IPS-18c (cell line): ENCODE results near the gene GALNT13.

Source experiments
- H3K4me3 ChIP-seq: 2 replicates; pipeline ENCODE4 v1.7.0; 2013; ENCODE audit warnings: low read depth, mild to moderate bottlenecking, low read length, moderate library complexity; ENCODE audit not compliant: insufficient read depth
- H3K9me3 ChIP-seq: one replicate; pipeline ENCODE4 v1.6.1; 2013; ENCODE audit warnings: mild to moderate bottlenecking, low read length, moderate library complexity; ENCODE audit not compliant: control insufficient read depth, insufficient read depth

Gene GALNT13

DNA sequence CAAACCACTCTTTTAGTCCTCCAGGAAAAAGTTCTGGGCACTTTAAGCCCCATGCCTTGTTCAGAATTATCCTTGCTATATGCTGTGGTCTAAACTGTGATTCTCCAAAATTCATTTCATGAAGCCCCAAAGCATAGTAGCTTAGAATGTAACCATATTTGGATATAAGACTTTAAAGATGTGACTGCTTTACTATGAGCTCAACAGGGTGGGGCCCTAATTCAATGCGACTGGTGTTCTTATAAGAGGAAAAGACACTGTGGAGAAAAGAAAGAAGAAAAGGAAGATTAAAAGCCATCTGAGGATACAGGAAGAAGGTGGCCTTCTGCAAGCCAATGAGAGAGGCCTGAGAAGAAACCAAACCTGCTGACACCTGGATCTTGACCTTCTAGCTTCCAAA is 174.8 kb downstream of the GALNT13 start:
- H3K9me3 ChIP-seq, result no peaks in the 10 kb centered on the region
- H3K4me3 ChIP-seq, result no peak overlapping the region

DNA sequence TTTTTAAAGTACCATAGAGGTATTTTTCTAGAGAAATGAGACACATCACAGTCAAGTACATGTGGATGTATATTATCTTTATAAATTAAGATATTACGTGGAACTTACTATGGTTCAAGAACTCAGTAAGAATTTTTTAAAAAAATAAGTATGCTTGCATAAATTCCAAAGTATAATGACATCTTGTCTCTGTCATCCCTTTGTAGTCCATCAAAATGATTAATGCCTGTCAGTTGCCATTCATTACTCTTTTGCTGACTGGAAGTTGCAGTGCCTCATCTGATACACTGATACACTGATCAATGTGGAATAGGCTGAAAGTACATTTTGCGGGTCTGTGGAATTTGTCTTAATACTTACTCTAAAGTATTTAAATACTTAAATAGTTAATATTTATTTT is 177.2 kb downstream of the GALNT13 start:
- H3K9me3 ChIP-seq, result no peaks in the 10 kb centered on the region
- H3K4me3 ChIP-seq, result no peak overlapping the region

GRCh38 chr2:154049561-154049960 is 177.8 kb downstream of the GALNT13 start:
- no peaks in the 10 kb centered on the region for H3K9me3 ChIP-seq
- no peak overlapping the region for H3K4me3 ChIP-seq

- no peak overlapping the region for H3K4me3 ChIP-seq
- H3K9me3 ChIP-seq, result no peaks in the 10 kb centered on the region
These were observed 195.4 kb downstream of the GALNT13 start for GRCh38 chr2:154067124-154067523.

DNA sequence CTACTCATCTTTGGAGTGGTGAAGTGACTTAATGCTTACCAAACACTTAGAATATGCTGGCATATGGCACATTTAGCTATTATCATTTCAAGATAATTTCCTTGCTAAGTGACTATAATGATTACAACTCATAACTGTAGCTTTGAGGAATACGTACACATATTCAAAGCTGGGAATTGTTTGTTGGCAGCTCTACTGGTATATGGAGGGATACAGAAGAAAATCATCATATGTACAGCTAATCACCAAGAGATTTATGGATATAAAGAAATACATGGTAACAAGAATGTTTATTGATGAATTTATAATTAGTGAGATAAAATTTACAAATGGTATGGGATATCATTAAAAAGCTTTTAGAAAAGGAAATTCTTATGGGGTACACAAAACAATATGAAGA is 207.2 kb downstream of the GALNT13 start:
- Histone ChIP-seq H3K9me3 (no peaks in the 10 kb centered on the region), H3K4me3 (no peak overlapping the region)

DNA sequence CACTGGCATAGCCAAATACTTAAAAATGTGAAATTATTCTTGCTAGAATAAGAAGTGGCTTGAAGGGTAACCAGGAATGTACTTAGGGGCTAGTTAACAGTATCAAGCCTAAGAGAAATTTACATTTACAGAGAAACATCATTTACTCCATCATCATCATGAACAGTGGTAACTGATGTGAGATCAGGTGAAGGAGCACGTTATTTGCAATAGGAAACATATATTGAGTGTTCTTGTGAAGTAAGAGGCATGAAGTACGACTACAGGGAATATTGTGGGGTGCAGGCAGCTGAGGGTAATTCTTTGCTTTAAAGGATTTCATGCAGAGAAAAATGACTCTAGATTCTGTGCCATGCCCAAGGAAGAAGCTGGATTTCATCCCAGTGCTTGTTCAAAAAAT is 220.8 kb downstream of the GALNT13 start:
- H3K9me3 ChIP-seq, result no peaks in the 10 kb centered on the region
- no peak overlapping the region for H3K4me3 ChIP-seq

DNA sequence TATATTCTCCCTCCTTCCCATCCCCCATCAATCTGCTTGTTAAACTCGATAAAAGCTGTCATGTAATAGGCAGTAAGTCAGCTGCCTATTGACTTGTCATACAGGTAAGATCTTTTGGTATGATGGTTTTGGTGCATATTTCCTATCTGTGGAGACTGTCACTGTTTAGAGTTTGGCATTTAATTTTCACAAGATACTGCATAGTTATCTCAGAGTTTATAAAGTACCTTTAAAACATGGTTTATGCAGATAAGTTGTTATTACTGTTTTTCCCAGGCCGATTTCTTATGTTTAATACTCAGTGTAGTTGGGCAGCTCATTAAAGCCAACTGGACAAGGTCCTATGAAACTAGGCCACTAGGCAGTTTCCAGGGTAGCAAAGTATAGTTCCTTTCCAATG is 222.1 kb downstream of the GALNT13 start:
- Histone ChIP-seq H3K4me3 (no peak overlapping the region), H3K9me3 (no peaks in the 10 kb centered on the region)

DNA sequence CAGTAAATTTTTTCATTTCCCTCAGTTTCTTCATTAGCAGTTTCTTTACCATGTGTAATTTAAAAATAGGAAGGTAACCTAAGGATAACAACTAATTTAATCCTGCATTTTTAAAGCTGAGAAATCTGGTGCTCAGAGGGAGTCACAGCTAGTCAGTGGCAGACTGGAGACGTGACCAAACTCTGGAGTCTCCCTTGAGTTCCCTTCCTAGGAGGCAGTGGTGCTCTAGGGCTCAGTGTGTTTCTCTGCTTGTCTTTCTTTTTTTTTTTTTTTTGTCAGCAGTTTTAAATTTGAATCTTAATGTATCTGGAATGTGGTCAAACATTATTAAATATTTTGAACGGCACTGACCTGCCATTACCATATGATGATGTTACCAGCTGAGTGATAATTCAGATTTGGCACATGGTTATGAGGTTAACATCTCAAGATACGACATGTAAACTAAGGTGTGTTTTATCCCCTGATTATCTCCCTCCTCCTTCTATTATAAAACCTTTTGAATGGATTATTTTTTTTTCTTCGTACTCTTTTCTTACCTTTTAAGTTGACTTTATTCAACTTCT is 226.2 kb downstream of the GALNT13 start:
- Histone ChIP-seq H3K4me3 (no peak overlapping the region), H3K9me3 (no peaks in the 10 kb centered on the region)

DNA sequence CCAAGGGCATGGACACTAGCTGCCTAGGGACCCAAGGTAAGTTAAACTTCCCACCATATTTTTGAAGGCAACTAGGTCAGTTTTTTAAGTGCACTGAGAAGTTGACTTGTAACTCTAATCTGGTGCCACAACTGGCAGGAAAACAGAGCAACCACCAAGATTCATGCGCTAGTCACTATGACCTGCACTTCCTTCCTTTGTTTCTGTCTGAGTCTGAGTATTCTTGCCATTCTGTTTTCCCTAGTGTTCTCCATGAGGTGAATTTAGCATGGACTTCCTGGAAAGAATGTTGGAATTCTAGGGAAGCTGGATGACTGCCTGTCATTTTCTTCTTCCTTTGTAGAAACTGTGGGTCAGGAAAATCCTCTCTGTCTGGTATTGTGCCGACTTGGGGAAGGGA is 249.0 kb downstream of the GALNT13 start:
- no peak overlapping the region for H3K4me3 ChIP-seq
- no peaks in the 10 kb centered on the region for H3K9me3 ChIP-seq

DNA sequence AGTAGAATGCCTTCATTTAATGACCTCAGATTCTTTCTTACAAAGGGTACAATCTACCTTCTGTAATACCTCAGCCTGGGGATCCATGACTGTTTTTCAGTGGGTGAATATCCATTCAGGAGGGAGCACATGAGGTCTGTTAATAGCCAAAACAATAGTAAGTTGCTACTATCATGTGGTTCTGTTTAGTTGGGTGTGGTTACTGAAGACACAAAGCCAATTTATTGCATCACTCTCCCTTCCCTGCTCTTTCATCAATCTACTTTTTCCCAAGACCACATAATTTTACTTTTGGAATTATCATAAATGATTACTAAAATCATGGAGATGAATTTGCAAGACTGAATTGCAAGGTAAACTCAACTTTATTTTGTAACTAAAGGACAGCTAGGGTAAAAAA is 254.2 kb downstream of the GALNT13 start:
- H3K4me3 ChIP-seq, result no peak overlapping the region
- no peaks in the 10 kb centered on the region for H3K9me3 ChIP-seq

DNA sequence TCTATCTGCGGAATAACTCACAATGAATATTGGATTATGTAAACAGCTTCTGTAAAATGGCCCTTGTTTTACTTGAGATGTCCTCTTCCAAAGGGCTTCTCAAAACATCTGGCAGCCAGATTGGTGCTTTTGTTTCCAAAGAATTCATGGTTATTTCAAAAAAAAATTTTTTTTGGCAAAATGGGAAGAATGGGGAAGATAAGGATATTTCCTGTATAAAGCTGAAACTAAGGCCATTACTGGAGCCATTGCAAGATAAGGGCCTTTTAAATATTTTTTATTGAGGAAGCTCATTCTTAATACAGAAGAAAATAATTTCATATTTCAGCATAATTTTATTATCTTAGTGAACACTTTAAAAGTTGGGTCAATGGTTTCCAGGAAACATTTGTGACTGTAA is 259.1 kb downstream of the GALNT13 start:
- no peaks in the 10 kb centered on the region for H3K9me3 ChIP-seq
- no peak overlapping the region for H3K4me3 ChIP-seq

GRCh38 chr2:154132827-154133226 is 261.1 kb downstream of the GALNT13 start:
- no peaks in the 10 kb centered on the region for H3K9me3 ChIP-seq
- no peak overlapping the region for H3K4me3 ChIP-seq

DNA sequence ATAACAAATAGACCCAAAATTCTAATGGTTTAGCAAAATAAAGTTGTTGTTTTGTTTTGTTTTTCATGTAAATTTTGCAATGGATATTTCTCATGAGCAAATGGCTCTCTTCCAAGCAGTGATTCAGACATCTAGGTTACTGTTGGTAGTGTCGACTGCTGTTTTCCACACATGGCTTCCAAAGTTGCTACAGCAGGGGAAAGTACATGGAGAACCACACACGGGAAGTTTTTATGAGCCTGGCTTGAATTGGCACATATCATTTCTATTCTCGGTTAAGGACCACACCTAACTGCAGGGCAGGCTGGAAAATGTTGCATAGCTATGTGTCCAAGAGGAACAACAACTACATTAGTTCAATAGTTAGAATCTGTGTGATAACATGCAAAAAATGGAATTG is 262.1 kb downstream of the GALNT13 start:
- Histone ChIP-seq H3K4me3 (no peak overlapping the region), H3K9me3 (no peaks in the 10 kb centered on the region)

DNA sequence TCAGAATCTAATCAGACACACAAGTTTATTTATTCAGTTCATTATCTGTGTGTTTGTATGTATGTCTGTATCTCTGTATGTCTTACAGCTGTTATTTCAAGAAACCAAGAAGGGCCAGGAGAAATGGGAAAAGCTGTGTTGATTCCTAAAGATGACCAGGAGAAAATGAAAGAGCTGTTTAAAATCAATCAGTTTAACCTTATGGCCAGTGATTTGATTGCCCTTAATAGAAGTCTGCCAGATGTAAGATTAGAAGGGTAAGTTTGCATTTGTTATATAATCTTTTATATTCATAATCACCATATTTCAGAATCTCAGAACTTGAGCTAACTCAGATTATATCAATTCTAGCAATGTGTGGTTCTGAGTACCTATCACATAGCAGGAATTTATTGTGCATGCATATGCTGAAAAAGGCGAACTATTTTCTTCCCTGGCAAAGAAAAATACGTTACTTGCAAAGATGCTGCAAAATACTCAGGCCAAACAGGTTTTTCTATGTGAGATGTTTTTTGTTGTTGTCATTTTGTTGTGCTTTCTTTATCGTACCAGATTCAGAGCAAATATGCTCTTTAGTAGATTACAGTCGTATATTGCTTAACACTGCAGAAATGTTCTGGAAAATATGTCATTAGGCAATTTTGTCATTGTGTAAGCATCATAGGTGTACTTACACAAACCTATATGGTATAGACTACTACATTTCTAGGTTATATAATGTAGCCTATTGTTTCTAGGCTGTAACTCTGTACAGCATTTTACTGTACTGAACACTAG is 268.7 kb downstream of the GALNT13 start:
- no peaks in the 10 kb centered on the region for H3K9me3 ChIP-seq

GRCh38 chr2:154142480-154142879 is 270.8 kb downstream of the GALNT13 start:
- H3K4me3 ChIP-seq, result no peak overlapping the region
- H3K9me3 ChIP-seq, result no peaks in the 10 kb centered on the region

More for the DNA sequence above, 268.7 kb downstream of the GALNT13 start:
- H3K4me3 ChIP-seq, result no peak overlapping the region

- no peaks in the 10 kb centered on the region for H3K9me3 ChIP-seq
These were observed 271.4 kb downstream of the GALNT13 start for GRCh38 chr2:154143105-154143504.

DNA sequence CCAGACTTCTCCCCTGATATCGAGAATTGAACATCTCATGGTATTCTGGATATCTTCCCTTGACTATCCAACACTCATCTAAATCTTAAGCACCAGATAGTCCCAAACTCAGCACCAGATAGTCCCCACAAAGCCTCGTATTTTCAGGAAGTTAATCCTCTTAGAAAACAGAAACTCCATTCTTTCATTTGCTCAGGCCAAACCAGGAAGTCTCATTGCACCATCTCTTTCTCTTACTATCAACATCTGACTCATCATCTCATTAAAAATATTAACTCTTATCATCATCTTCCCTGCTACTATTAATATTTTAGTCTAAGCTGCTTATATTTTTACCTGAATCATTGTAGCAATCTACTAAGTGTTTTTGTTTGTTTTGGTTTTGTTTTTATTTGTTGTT is 286.4 kb downstream of the GALNT13 start:
- H3K9me3 ChIP-seq, result peaks cover 3% of the 10 kb centered on the region
- no peak overlapping the region for H3K4me3 ChIP-seq

More at GRCh38 chr2:154143105-154143504, 271.4 kb downstream of the GALNT13 start:
- no peak overlapping the region for H3K4me3 ChIP-seq

- no peak overlapping the region for H3K4me3 ChIP-seq
- no peaks in the 10 kb centered on the region for H3K9me3 ChIP-seq
These were observed 289.6 kb downstream of the GALNT13 start for GRCh38 chr2:154161286-154161685.

GRCh38 chr2:154170400-154170799 is 298.7 kb downstream of the GALNT13 start:
- H3K4me3 ChIP-seq, result no peak overlapping the region
- no peaks in the 10 kb centered on the region for H3K9me3 ChIP-seq
